ENCODE measurements around the gene PLET1.
A peak's percentile ranks its signal among the peaks of the same experiment; 100 is the strongest.

PLET1 gene

GRCh38 chr11:112237451-112237850 is 23.2 kb downstream of the PLET1 start:
- DNase-seq = no peak

- DNase-seq = no peak
Measured at GRCh38 chr11:112235750-112236390, 24.8 kb downstream of the PLET1 start.

- no peak for DNase-seq
Measured at GRCh38 chr11:112231952-112232351, 28.7 kb downstream of the PLET1 start.

- no peak for DNase-seq
Measured at GRCh38 chr11:112229746-112230433, 30.8 kb downstream of the PLET1 start.

GRCh38 chr11:112229159-112229558 is 31.5 kb downstream of the PLET1 start:
- no peak for DNase-seq

GRCh38 chr11:112228706-112229105 is 32.0 kb downstream of the PLET1 start:
- no peak for DNase-seq

GRCh38 chr11:112227471-112227870 is 33.2 kb downstream of the PLET1 start:
- DNase-seq = no peak

- DNase-seq = no peak
Measured at GRCh38 chr11:112226831-112227401, 33.7 kb downstream of the PLET1 start.

GRCh38 chr11:112226062-112226830 is 34.4 kb downstream of the PLET1 start, which contains the start of gene PTS:
PTS (plus strand) TSS chr11:112226428; CDS start chr11:112226444, 16 bp downstream.
- peak; percentile 20 for DNase-seq

- DNase-seq = no peak
Measured at GRCh38 chr11:112225753-112226061, 35.0 kb downstream of the PLET1 start.

GRCh38 chr11:112223754-112224532 is 36.7 kb downstream of the PLET1 start:
- no peak for DNase-seq

- DNase-seq = no peak
Measured at GRCh38 chr11:112223121-112223520, 37.5 kb downstream of the PLET1 start.

GRCh38 chr11:112222303-112222702 is 38.4 kb downstream of the PLET1 start:
- DNase-seq = no peak

- DNase-seq = no peak
Measured at GRCh38 chr11:112221274-112221835, 39.3 kb downstream of the PLET1 start.

GRCh38 chr11:112219476-112220232 is 41.0 kb downstream of the PLET1 start:
- peak; percentile 31 for DNase-seq

- DNase-seq = no peak
Measured at GRCh38 chr11:112216561-112217105, 44.0 kb downstream of the PLET1 start.

GRCh38 chr11:112215621-112216020 is 45.0 kb downstream of the PLET1 start:
- DNase-seq = no peak

- no peak for DNase-seq
Measured at GRCh38 chr11:112213753-112214152, 46.9 kb downstream of the PLET1 start.

GRCh38 chr11:112212710-112213109 is 48.0 kb downstream of the PLET1 start:
- no peak for DNase-seq

GRCh38 chr11:112212290-112212689 is 48.4 kb downstream of the PLET1 start:
- no peak for DNase-seq

- no peak for DNase-seq
Measured at GRCh38 chr11:112211536-112211935, 49.1 kb downstream of the PLET1 start.
